Left renal pelvis (tissue), 4 donors: ENCODE data around the gene BDP1. TPM values are rescaled to one million over a fixed set of nuclear protein-coding genes. Genes with fewer than 3 reads are reported as not detected.
"Not testable (repeated sequence)": the region's sequence is repeated elsewhere in the genome, so short reads cannot be mapped to it uniquely, and the experiment has no call there.

ENCODE experiments used
- DNase-seq, 4 donors: peaks; one replicate each; pipeline ENCODE4 v3.0.0-alpha.2; 2013; ENCODE audit warnings: low read depth in 4 of 4, low spot score in 3 of 4
- polyA plus RNA-seq, 4 donors: library from polyadenylated mRNA; unstranded; fragments of 120-200 nt; gene quantifications; one replicate each; pipeline ENCODE4 v1.2.1, GENCODE V29; 2013; ENCODE audit not compliant: insufficient read length in 4 of 4

Gene BDP1
- polyA plus RNA-seq, 4 donors: 34.3 to 47.2 (median 43.0) TPM

GRCh38 chr5:71456362-71456743 is 902 bp downstream of the BDP1 start:
- DNase-seq: no peak

- DNase-seq: no peak
Observed at GRCh38 chr5:71457106-71457505, 1.7 kb downstream of the BDP1 start.

GRCh38 chr5:71460693-71461092 is 5.2 kb downstream of the BDP1 start:
- no peak for DNase-seq

- DNase-seq: no peak
Observed at GRCh38 chr5:71461360-71461759, 5.9 kb downstream of the BDP1 start.

GRCh38 chr5:71471193-71471592 is 15.7 kb downstream of the BDP1 start:
- DNase-seq: no peak

- no peak for DNase-seq
Observed at GRCh38 chr5:71475788-71476384, 20.4 kb downstream of the BDP1 start.

- DNase-seq: no peak
Observed at GRCh38 chr5:71481441-71481840, 26.0 kb downstream of the BDP1 start.

GRCh38 chr5:71482132-71482531 is 26.7 kb downstream of the BDP1 start:
- no peak for DNase-seq

GRCh38 chr5:71483355-71483754 is 27.9 kb downstream of the BDP1 start:
- no peak for DNase-seq

GRCh38 chr5:71492817-71493615 is 37.6 kb downstream of the BDP1 start:
- no peak for DNase-seq

GRCh38 chr5:71494202-71494601 is 38.8 kb downstream of the BDP1 start:
- not testable (repeated sequence) for DNase-seq

- DNase-seq: not testable (repeated sequence)
Observed at GRCh38 chr5:71498756-71499155, 43.3 kb downstream of the BDP1 start.

GRCh38 chr5:71503536-71503935 is 48.1 kb downstream of the BDP1 start:
- DNase-seq: no peak

- no peak for DNase-seq
Observed at GRCh38 chr5:71522151-71522550, 66.7 kb downstream of the BDP1 start.

- DNase-seq: not testable (repeated sequence)
Observed at GRCh38 chr5:71525611-71526010, 70.2 kb downstream of the BDP1 start.

- no peak for DNase-seq
Observed at GRCh38 chr5:71528206-71528605, 72.8 kb downstream of the BDP1 start.

GRCh38 chr5:71529682-71530081 is 74.2 kb downstream of the BDP1 start:
- DNase-seq: no peak

GRCh38 chr5:71533142-71533541 is 77.7 kb downstream of the BDP1 start:
- DNase-seq: no peak

GRCh38 chr5:71533615-71534014 is 78.2 kb downstream of the BDP1 start:
- no peak for DNase-seq

- no peak for DNase-seq
Observed at GRCh38 chr5:71537687-71538086, 82.2 kb downstream of the BDP1 start.

GRCh38 chr5:71550885-71551284 is 95.4 kb downstream of the BDP1 start:
- not testable (repeated sequence) for DNase-seq

- DNase-seq: not testable (repeated sequence)
Observed at GRCh38 chr5:71551582-71551981, 96.1 kb downstream of the BDP1 start.
